GM12891 (cell line): ENCODE data around the gene CHST9.

ENCODE experiments used
- POLR2A ChIP-seq: IDR thresholded peaks from 2 replicates; pipeline ENCODE4 v1.6.1; 2011; ENCODE audit warnings: low read depth, low read length, control low read depth
- POLR2AphosphoS5 ChIP-seq: IDR thresholded peaks from 2 replicates; pipeline ENCODE4 v1.6.1; 2011; ENCODE audit warnings: low read depth, low read length, control low read depth
- SPI1 ChIP-seq: IDR thresholded peaks from 2 replicates; pipeline ENCODE4 v1.6.1; 2011; ENCODE audit warnings: low read depth, low read length, control low read depth

GRCh38 chr18:26874283-26874682 lies 310.8 kb downstream of the CHST9 start:
- TF ChIP-seq SPI1 (no peak), POLR2AphosphoS5 (no peak), POLR2A (no peak)
